GM19438 (cell line): Measurements from ENCODE around the gene NADK2.
A peak's percentile ranks its signal among the peaks of the same experiment; 100 is the strongest.
"Not testable (repeated sequence)": the region's sequence is repeated elsewhere in the genome, so short reads cannot be mapped to it uniquely, and the experiment has no call there.

Experiments
- ATAC-seq: cut with Tn5 transposase; IDR thresholded peaks from one replicate; pipeline ENCODE4 v1.9.1; 2021; ENCODE audit warnings: low read depth; ENCODE audit not compliant: unreplicated experiment

Gene NADK2

GRCh38 chr5:36209664-36210063 lies 32.1 kb downstream of the NADK2 start:
- no peak for ATAC-seq

GRCh38 chr5:36208786-36209185 lies 32.9 kb downstream of the NADK2 start:
- no peak for ATAC-seq

GRCh38 chr5:36206913-36207312 lies 34.8 kb downstream of the NADK2 start:
- no peak for ATAC-seq

DNA sequence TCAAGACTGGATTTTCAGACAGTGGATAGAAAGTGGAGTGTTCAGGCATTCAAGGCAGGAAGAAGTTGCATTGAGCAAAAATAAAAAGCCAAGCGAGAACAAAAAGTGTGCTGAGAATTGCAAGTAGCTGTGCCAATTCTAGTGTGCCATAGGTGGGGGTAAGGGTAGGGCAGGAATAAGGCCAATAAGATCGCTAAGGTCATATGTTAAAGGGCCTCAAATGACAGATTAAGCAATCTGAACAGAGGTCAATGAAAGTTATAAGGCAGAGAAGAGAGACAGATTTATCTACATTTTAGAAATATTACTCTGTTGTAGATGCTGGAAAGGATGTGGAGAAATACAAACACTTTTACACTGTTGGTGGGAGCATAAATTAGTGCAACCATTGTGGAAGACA lies 36.4 kb downstream of the NADK2 start:
- no peak for ATAC-seq

DNA sequence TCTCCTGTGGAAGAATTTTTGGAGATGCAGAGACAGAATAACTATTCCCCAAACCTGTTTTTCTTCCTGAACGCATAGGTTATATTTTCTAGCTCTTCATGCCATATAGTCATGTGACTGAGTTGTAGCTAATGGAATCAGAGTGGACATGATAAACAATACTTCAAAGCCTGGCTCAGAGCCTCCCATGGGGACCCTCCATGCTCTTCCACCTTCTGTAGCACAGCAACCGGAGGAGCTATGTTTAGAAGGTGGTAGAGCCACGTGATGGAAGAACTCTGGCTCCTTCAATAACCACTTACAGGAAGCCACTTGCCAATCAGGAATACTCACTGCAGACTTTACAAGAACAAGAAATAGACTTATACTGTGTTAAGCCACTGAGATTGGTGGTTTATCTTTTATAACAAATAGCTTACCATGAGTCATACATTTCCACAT lies 39.2 kb downstream of the NADK2 start:
- no peak for ATAC-seq

DNA sequence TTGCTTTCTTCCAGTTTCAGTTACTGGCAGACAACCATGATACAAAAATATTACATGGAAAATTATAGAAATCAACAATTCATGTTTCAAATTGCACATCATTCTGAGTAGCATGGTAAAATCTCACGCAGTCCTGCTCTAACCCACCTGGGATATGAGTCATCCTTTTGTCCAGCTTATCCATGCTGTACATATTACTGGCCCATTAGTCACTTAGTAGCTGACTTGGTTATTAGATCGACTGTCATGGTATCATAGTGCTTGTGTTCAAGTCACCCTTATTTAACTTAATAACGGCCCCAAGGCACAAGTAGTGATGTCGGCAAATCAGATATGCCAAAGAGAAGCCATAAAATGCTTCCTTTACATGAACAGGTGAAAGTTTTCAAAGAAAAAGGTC lies 41.2 kb downstream of the NADK2 start:
- no peak for ATAC-seq

GRCh38 chr5:36199620-36200019 lies 42.1 kb downstream of the NADK2 start:
- ATAC-seq: no peak

DNA sequence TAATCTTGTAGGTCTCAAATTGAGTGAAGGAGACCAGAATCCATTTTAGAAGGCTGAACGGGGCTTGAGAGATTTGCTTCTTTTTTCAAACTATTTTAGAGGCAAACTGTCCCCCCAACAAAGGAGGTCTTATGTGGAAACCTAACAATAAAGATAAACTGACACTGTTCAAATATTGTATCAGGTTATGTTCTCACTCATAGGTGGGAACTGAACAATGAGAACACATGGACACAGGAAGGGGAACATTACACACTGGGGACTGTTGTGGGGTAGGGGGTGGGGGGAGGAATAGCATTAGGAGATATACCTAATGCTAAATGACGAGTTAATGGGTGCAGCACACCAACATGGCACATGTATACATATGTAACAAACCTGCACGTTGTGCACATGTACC lies 42.9 kb downstream of the NADK2 start:
- not testable (repeated sequence) for ATAC-seq

DNA sequence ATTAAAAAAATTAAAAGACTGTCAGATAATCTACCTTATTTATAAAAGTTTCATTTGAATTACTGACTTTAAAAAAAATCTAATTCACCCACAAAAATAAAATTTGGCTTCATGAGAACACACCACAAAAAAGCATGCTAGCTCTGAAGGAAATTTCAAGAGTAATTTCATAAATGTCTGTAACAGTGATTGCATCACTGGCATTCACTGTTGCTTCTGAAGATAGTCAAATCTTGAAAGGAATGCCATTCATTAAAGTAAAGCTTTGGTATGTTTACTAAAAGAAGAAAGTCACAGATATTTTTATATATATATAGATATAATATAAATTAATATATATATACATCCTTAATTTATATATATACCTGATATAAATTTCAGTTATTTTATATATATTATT lies 43.4 kb downstream of the NADK2 start:
- ATAC-seq: no peak

GRCh38 chr5:36193746-36194145 lies 48.0 kb downstream of the NADK2 start:
- ATAC-seq: no peak

DNA sequence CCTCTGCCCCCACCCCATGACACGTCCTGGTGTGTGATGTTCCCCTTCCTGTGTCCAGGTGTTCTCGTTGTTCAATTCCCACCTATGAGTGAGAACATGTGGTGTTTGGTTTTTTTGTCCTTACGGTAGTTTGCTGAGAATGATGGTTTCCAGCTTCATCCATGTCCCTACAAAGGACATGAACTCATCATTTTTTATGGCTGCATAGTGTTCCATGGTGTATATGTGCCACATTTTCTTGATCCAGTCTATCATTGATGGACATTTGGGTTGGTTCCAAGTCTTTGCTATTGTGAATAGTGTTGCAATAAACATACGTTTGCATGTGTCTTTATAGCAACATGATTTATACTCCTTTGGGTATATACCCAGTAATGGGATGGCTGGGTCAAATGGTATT lies 57.3 kb downstream of the NADK2 start:
- ATAC-seq: not testable (repeated sequence)

GRCh38 chr5:36181774-36182173 lies 60.0 kb downstream of the NADK2 start:
- no peak for ATAC-seq

GRCh38 chr5:36180556-36181350 lies 61.0 kb downstream of the NADK2 start:
- ATAC-seq: no peak

DNA sequence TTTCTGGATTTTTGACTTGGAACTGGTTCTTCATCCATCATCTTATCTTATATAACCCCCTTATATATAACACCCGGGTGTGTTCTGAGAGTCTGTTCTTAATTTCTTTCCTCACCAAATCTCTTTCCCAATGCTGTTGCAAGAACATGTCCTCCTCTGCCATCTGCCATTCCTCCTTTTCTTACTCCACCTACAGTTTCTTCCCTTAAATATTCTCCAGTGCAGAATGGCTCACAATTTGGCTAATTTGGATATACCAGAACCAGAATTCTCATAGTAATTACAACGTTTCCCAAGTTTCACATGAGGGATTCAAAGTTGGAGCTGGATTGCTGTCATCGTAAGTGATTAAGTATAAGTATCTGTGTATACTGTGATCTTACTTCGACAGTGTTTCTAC lies 61.8 kb downstream of the NADK2 start:
- ATAC-seq: no peak

DNA sequence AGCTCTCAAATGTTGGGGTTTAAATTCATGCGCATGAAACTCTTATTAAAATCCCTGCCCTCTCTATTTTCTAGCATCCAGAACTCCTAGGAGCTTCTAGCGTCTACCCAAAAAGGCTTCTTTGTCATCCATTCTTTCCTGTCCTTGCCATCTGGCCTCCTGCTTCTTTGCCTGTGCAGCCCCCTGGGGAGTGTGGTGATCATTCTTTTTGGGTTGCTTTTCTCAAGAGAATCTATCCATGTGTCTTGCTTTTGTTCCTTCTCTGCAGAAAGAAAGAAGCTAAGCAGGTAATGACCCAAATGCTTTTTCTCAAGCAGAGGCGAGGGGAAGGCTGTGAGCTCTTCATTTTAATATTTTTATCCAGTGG lies 63.2 kb downstream of the NADK2 start:
- ATAC-seq: no peak

DNA sequence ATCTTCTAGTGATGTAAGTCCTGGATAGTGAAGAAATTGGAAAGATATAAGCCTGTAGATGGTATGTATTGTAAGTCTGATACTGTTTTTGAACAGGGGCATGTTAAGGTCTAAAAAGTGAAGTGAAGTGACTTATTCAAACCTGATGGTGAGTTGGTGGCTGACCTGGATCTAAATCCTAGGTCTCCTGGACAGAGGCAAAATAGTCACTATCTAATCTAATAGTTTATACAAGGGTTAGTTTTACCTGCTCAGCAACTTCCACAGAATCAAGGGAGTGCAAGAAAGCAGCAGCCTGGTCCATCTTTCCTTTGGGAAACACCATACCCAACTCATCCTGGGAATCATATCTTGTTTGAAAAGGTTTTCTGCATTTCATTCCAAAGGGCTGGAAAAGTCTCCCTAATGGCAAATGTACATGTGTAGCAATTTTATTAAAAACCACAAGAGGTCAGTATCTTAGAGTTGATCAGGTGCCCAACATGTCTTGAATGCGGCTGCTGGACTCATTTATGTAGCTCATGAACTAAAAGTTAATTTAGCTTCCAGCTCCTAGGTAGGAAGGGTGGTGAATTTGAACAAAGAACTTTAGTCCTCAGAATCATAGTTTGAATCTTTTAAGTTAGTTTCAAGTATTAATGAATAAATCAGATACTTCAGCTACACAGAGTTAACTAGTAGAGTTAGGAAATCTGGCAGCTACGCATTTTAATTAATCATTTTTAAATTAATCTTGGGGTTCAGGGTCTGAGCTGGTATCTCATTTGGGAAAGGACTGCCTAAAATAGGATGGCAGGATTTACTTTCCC lies 63.8 kb downstream of the NADK2 start:
- no peak for ATAC-seq

DNA sequence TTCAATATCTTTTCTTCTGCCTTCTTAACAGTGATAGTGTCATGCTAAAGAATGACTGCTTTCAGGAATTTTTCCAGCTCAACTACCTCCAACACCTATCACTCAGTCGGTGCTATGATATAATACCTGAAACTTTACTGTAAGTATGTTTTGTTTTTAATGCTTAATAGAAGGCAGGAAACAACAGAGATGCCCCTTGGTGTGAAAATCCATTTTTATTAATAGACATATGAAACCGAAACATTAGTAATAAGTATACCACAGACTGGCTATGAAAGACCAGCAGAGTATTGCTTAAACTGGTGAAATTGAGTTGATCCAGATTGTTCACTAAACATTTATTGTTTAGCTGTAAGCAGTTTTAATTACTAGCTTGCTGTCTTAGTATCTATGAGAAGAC lies 64.6 kb downstream of the NADK2 start:
- peak; percentile 96 for ATAC-seq

DNA sequence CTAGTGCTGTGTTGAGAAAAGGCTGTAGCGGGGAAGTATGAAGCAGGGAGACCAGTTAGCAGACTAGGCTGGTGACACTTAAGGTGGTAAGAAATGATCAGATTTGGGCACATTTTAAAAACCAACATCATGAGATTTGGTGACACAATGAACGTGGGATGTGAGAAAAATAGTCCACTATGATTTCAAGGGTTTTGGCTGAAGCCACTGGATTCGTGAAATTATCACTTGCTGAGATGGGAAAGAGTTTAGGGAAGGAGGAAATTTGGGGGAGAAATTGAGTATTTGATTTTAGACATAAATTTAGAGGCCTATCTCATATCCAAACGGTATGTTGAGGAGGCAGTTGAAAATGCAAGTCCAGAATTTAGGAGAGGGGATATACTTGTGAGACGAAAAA lies 66.7 kb downstream of the NADK2 start:
- no peak for ATAC-seq

- ATAC-seq: no peak
These were observed 67.6 kb downstream of the NADK2 start for GRCh38 chr5:36174119-36174518.

DNA sequence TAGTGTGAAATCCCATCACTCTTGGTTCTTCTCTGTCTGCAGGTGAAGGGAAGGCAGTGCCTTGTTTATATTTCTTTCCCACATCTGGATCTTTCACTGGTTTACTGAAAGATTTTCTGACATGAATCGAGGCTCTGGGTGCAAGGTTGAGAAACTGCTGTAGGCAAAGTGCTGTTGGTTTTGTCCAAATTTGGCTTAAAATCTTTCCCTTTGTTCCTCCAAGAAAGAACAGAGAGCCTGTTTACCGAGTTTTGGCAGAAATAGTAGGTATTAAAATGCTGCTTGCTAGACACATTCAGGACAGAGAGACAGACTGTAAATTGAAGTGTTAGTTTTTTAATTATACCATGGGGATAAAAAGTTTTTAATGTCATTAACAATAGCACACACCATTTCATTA lies 68.3 kb downstream of the NADK2 start:
- ATAC-seq: no peak

GRCh38 chr5:36172599-36172998 lies 69.1 kb downstream of the NADK2 start:
- ATAC-seq: no peak

GRCh38 chr5:36170832-36171424 lies 70.8 kb downstream of the NADK2 start:
- no peak for ATAC-seq
